HL-60 (cell line): ENCODE results near the gene LAMA2.

Experiments
- CTCF ChIP-seq: IDR thresholded peaks from one replicate; pipeline ENCODE4 v1.5.1; 2011; ENCODE audit warnings: low read length, control low read depth, inconsistent platforms; ENCODE audit not compliant: insufficient read depth
- GABPA ChIP-seq: IDR thresholded peaks from 2 replicates; pipeline ENCODE4 v1.6.1; 2012; ENCODE audit warnings: low read depth
- POLR2AphosphoS5 ChIP-seq: IDR thresholded peaks from 2 replicates; pipeline ENCODE4 v1.6.1; 2012; ENCODE audit warnings: low read depth

- no peak for TF ChIP-seq POLR2AphosphoS5
- TF ChIP-seq CTCF, result no peak
- TF ChIP-seq GABPA, result no peak
Measured at GRCh38 chr6:129191235-129191634, 308.3 kb downstream of the LAMA2 start.
